A549 (cell line): ENCODE data around the gene NSD2. TPM values are rescaled to one million over a fixed set of nuclear protein-coding genes. Genes with fewer than 3 reads are reported as not detected.

ENCODE experiments used
- ATAC-seq, 2 experiments: fragments of 200-7000 bp in 1 of 2; fragments of >200 bp in 1 of 2; cut with Nextera tagmentation in 1 of 2; cut with Tn5 transposase in 1 of 2; 3 replicates each; pipeline versions ENCODE4 v1.8.0 to v1.9.1; 2018 to 2020; ENCODE audit warnings: mild to moderate bottlenecking in 1 of 2, moderate library complexity in 1 of 2
- CTCF ChIA-PET: fragments of 300-600 bp; sonication (Branson Sonifier 250); formaldehyde crosslinking; extraction: SDS; loops from one replicate; lab custom pipeline; 2021; ENCODE audit warnings: antibody characterized with exemption, inconsistent platforms; lab: Yijun Ruan, JAX
- POLR2A ChIA-PET: fragments of 350-600 bp; formaldehyde crosslinking; extraction: SDS; loops from one replicate; lab custom pipeline; 2021; ENCODE audit warnings: antibody characterized with exemption, inconsistent platforms; lab: Yijun Ruan, JAX
- DNase-seq, 2 experiments: peaks; one replicate each; pipeline versions ENCODE4 v3.0.0 to v3.0.0-alpha.2; 2011 to 2016; ENCODE audit warnings: low read depth in 1 of 2, low spot score in 1 of 2
- FAIRE-seq: peaks from 2 replicates; lab custom pipeline; 2011; peaks lifted over from hg19 to GRCh38; lab: Jason Lieb, UNC
- H3K27ac ChIP-seq, 2 experiments: fragments of >200 bp; sonication (Bioruptor Twin); formaldehyde crosslinking; 3 replicates each; pipeline ENCODE4 v1.5.1; 2016 to 2017
- H3K4me1 ChIP-seq: fragments of >200 bp; sonication (Bioruptor Twin); formaldehyde crosslinking; 3 replicates; pipeline ENCODE4 v1.6.1; 2016
- H3K4me2 ChIP-seq: fragments of >200 bp; sonication (Bioruptor Twin); formaldehyde crosslinking; 3 replicates; pipeline ENCODE4 v1.6.1; 2016
- H3K4me3 ChIP-seq: fragments of >200 bp; sonication (Bioruptor Twin); formaldehyde crosslinking; 3 replicates; pipeline ENCODE4 v1.5.1; 2016
- H3K9me3 ChIP-seq: fragments of >200 bp; sonication (Bioruptor Twin); formaldehyde crosslinking; 3 replicates; pipeline ENCODE4 v1.6.1; 2016
- ATOH8 ChIP-seq: fragments of 250-450 bp; sonication (Bioruptor Pico); IDR thresholded peaks from 2 replicates; pipeline ENCODE4 v1.5.0; 2020; ENCODE audit warnings: low read depth, mild to moderate bottlenecking, moderate library complexity
- CBX2 ChIP-seq: fragments of 200-600 bp; sonication (generic); IDR thresholded peaks from 2 replicates; pipeline ENCODE4 v1.6.1; 2016; ENCODE audit warnings: low read depth, mild to moderate bottlenecking, borderline replicate concordance
- CEBPB ChIP-seq, 2 experiments: fragments of >200 bp in 1 of 2; sonication (Bioruptor Twin) in 1 of 2; formaldehyde crosslinking in 1 of 2; IDR thresholded peaks; 2 replicates each; pipeline ENCODE4 v1.6.1; 2012 to 2016
- CHD2 ChIP-seq: fragments of 150-350 bp; IDR thresholded peaks from 2 replicates; pipeline ENCODE4 v1.6.1; 2014; ENCODE audit warnings: low read length; ENCODE audit not compliant: partially characterized antibody
- CHD4 ChIP-seq: fragments of 200-600 bp; sonication (generic); IDR thresholded peaks from 2 replicates; pipeline ENCODE4 v1.6.1; 2016; ENCODE audit warnings: antibody characterized with exemption, mild to moderate bottlenecking, borderline replicate concordance
- E2F6 ChIP-seq: IDR thresholded peaks from 2 replicates; pipeline ENCODE4 v1.6.1; 2012; ENCODE audit warnings: low read depth, borderline replicate concordance
- EP300 ChIP-seq, 2 experiments: fragments of >200 bp; sonication (Bioruptor Twin); formaldehyde crosslinking; IDR thresholded peaks; 2 replicates in 1 of 2; 3 replicates in 1 of 2; pipeline ENCODE4 v1.6.1; 2016 to 2017
- FOSB ChIP-seq: fragments of 250-450 bp; sonication (Bioruptor Pico); IDR thresholded peaks from 2 replicates; pipeline ENCODE4 v1.5.0; 2020; ENCODE audit warnings: mild to moderate bottlenecking, moderate library complexity
- FOSL2 ChIP-seq, 2 experiments: fragments of 450-650 bp in 1 of 2; fragments of >200 bp in 1 of 2; sonication (Bioruptor Twin) in 1 of 2; formaldehyde crosslinking; IDR thresholded peaks; 2 replicates each; pipeline versions ENCODE4 v1.5.0 to v1.6.1; 2016 to 2020; ENCODE audit warnings: mild to moderate bottlenecking in 1 of 2, moderate library complexity in 1 of 2
- FOXS1 ChIP-seq: fragments of 250-450 bp; sonication (Bioruptor Pico); IDR thresholded peaks from 2 replicates; pipeline ENCODE4 v1.5.0; 2020; ENCODE audit warnings: mild to moderate bottlenecking, moderate library complexity
- HOXA7 ChIP-seq: fragments of 250-450 bp; sonication (Bioruptor Pico); IDR thresholded peaks from 2 replicates; pipeline ENCODE4 v1.5.0; 2020; ENCODE audit warnings: mild to moderate bottlenecking, moderate library complexity
- JUN ChIP-seq, 2 experiments: fragments of >200 bp; sonication (Bioruptor Twin); formaldehyde crosslinking; IDR thresholded peaks; 2 replicates in 1 of 2; 3 replicates in 1 of 2; pipeline ENCODE4 v1.6.1; 2016 to 2017
- KDM1A ChIP-seq: fragments of 200-600 bp; sonication (generic); IDR thresholded peaks from 2 replicates; pipeline ENCODE4 v1.6.1; 2016; ENCODE audit warnings: low read depth, mild to moderate bottlenecking
- MAFK ChIP-seq: fragments of 450-650 bp; IDR thresholded peaks from 2 replicates; pipeline ENCODE4 v1.6.1; 2014; ENCODE audit not compliant: partially characterized antibody
- MAX ChIP-seq: IDR thresholded peaks from 2 replicates; pipeline ENCODE4 v1.6.1; 2012
- POLR2AphosphoS2 ChIP-seq: conservative IDR thresholded peaks from 2 replicates; pipeline ENCODE4 v1.6.1; 2012; ENCODE audit warnings: low read length, improper control_type of control experiment, inconsistent platforms
- RAD21 ChIP-seq, 2 experiments: fragments of >200 bp in 1 of 2; sonication (Bioruptor Twin) in 1 of 2; formaldehyde crosslinking in 1 of 2; IDR thresholded peaks in 1 of 2; conservative IDR thresholded peaks in 1 of 2; 2 replicates in 1 of 2; 3 replicates in 1 of 2; pipeline ENCODE4 v1.6.1; 2012 to 2018; ENCODE audit warnings: inconsistent platforms in 1 of 2
- REST ChIP-seq: fragments of 200-600 bp; sonication (generic); IDR thresholded peaks from 2 replicates; pipeline ENCODE4 v1.6.1; 2016; ENCODE audit warnings: antibody characterized with exemption, mild to moderate bottlenecking, moderate library complexity
- ZC3H11A ChIP-seq: fragments of 450-650 bp; IDR thresholded peaks from 2 replicates; pipeline ENCODE4 v1.6.1; 2014; ENCODE audit warnings: antibody characterized with exemption, mild to moderate bottlenecking
- WGBS: methylation state at CpG from one replicate; pipeline ENCODE4 v1.1.6; 2017; ENCODE audit errors: missing lambda C conversion rate; 5-methylcytosine and 5-hydroxymethylcytosine counted together
- polyA plus RNA-seq, 4 experiments: library from polyadenylated mRNA; depleted of rRNA in 3 of 4; stranded (reverse); fragments of >200 nt; fragmentation: RNase III in 1 of 4; extraction: RNeasy Plus Mini Kit Qiagen cat#74134 plus additional on column Dnase treatment in 1 of 4; gene quantifications; 2 replicates in 3 of 4; 3 replicates in 1 of 4; pipeline ENCODE4 v1.2.3, GENCODE V29; 2011 to 2017

NSD2 gene
- polyA plus RNA-seq, 2 of the 4 experiments (the other 2 are of a cell fraction) = 43.8 to 49.3 TPM

DNA sequence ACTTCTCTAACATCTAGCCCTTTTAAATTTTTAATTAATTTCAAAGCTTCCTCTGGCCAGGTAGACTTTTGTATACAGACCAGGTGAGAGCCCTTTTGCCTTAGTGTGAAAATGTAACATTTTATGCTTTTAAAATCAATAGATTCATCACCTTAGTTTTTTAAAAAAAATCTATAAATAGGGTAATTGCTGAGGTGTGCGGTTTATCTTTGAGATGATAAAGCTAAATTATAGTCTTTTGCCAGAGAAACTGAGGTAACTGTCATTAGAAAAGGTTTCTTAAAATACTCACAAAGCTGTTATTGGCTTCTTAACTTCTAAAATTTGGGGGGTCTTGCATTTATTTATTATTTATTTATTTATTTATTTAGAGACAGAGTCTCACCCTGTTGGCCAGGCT lies 74.7 kb downstream of the NSD2 start:
- ATAC-seq (no peak), DNase-seq (no peak), FAIRE-seq (no peak)
- WGBS = 97% methylated on average over 1 of the region's 1 CpG
- no peak overlapping the region for H3K4me3 ChIP-seq
- H3K27ac ChIP-seq = no peak overlapping the region
- POLR2A ChIA-PET = no interaction called here
- CTCF ChIA-PET = interaction anchor here (1.1 kb wide), 1 partner anchor 9 kb away, joined by 3 read pairs; no protein-coding TSS in a partner anchor
- H3K4me1 ChIP-seq = no peaks in the 10 kb centered on the region
- H3K9me3 ChIP-seq = no peaks in the 10 kb centered on the region
- H3K4me2 ChIP-seq = no peak overlapping the region
- peak; percentile 19 for TF ChIP-seq MAFK
- TF ChIP-seq CHD4 = no peak
- TF ChIP-seq POLR2AphosphoS2 = no peak

DNA sequence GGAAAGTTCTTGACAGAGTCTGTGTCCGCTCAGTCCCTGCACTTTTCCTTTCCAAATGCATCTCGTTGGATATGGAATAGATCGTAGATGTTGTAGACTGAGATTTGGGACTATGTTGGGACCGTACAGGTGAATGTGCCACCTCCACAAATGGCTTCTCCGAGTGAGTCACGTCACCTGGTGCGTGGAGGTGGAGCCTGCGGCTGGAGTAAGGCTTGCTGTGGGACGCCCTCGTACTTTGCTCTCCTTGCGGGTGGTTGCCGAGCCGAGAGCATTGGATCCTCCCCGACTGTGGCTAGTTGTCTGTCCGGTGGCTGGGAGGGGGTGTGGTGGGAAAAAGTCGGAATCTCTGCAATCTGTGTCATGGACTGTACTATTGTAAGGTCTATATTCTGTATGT lies 77.0 kb downstream of the NSD2 start:
- POLR2A ChIA-PET = no interaction called here
- Histone ChIP-seq H3K27ac (no peak overlapping the region), H3K4me2 (no peak overlapping the region), H3K4me3 (no peak overlapping the region), H3K9me3 (no peaks in the 10 kb centered on the region), H3K4me1 (no peaks in the 10 kb centered on the region)
- WGBS = 96% methylated on average over 15 of the region's 16 CpGs
- ATAC-seq (no peak), DNase-seq (no peak), FAIRE-seq (no peak)
- TF ChIP-seq CHD4 = no peak
- TF ChIP-seq ZC3H11A = no peak
- TF ChIP-seq JUN (IDR thresholded peaks at IDR 0.05) = no peak
- TF ChIP-seq FOSB (CRISPR knock-in tag) = no peak
- no peak for TF ChIP-seq MAX
- no peak for TF ChIP-seq FOXS1
- no peak for TF ChIP-seq RAD21 (conservative IDR thresholded peaks at IDR 0.05 in 1 of 2, IDR thresholded peaks at IDR 0.05 in 1 of 2)
- TF ChIP-seq EP300 (IDR thresholded peaks at IDR 0.05) = no peak
- no peak for TF ChIP-seq CEBPB (IDR thresholded peaks at IDR 0.05)
- no peak for TF ChIP-seq FOSL2 (IDR thresholded peaks at IDR 0.05)
- TF ChIP-seq FOSL2 (CRISPR knock-in tag; IDR thresholded peaks at IDR 0.05) = no peak
- no peak for TF ChIP-seq ATOH8
- TF ChIP-seq E2F6 = no peak
- no peak for TF ChIP-seq CBX2
- CTCF ChIA-PET = no interaction called here

DNA sequence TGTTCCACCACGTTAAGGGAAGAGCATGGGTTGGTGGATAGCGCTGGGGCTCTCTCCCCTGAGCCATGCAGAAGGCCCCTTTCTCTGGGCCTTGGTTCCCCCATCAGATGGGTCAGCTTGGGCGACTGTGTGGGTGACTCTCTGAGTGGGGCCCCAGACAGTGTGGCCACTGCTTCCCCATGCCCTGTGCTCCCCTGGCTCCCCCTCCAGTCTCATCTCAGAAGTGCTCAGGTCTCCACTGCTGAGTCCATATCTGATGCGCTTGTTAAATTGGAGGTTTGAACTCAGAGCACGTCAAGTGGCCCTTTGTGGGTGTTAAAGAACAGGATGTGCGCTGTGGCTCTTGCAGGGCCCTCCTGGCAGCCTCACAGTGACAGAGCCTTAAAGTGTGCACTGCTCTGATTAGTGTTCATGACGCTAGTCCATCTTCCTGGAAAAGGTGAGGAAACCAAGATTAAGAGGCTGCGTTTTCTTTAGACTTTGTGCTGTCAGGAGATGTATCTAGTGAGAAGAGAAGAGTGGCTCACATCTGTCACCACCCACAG lies 77.8 kb downstream of the NSD2 start:
- no peak for FAIRE-seq
- POLR2A ChIA-PET = no interaction called here
- 100% methylated on average over 6 of the region's 8 CpGs for WGBS
- ATAC-seq = peak; percentile 54 to 56; a peak in 3 of 6 replicates
- H3K4me3 ChIP-seq = no peak overlapping the region
- TF ChIP-seq HOXA7 (no peak), CHD2 (no peak), KDM1A (no peak), REST (no peak)
- CTCF ChIA-PET = no interaction called here
- no peak overlapping the region for H3K4me2 ChIP-seq
- no peaks in the 10 kb centered on the region for H3K4me1 ChIP-seq
- H3K27ac ChIP-seq = no peak overlapping the region
- H3K9me3 ChIP-seq = no peaks in the 10 kb centered on the region
- DNase-seq = no peak
